SK-N-SH treated with all-trans-retinoic acid at 6 μM for 48 hours (cell line): ENCODE results near the gene LRRIQ1.

Experiments
- ISL1 ChIP-seq: fragments of 250-450 bp; sonication (Bioruptor Pico); IDR thresholded peaks from 2 replicates; pipeline ENCODE4 v2.1.2; 2022; ENCODE audit warnings: mild to moderate bottlenecking, moderate library complexity
- ZNF565 ChIP-seq: fragments of 450-650 bp; formaldehyde crosslinking; conservative IDR thresholded peaks from 2 replicates; pipeline ENCODE4 v1.5.0; 2020; ENCODE audit warnings: low read depth, mild to moderate bottlenecking, moderate library complexity
- ZNF8 ChIP-seq: fragments of 450-650 bp; formaldehyde crosslinking; IDR thresholded peaks from 2 replicates; pipeline ENCODE4 v1.5.0; 2020; ENCODE audit warnings: mild to moderate bottlenecking, moderate library complexity
- TF ChIP-seq, protein P1 (sequence below): fragments of 250-450 bp; sonication (Bioruptor Pico); IDR thresholded peaks from 2 replicates; pipeline ENCODE4 v1.5.0; 2020; ENCODE audit warnings: mild to moderate bottlenecking, moderate library complexity
- TF ChIP-seq, protein P2 (sequence below): fragments of 250-450 bp; sonication (Bioruptor Pico); IDR thresholded peaks from 2 replicates; pipeline ENCODE4 v1.5.1; 2020; ENCODE audit warnings: low read depth, mild to moderate bottlenecking, moderate library complexity

DNA sequence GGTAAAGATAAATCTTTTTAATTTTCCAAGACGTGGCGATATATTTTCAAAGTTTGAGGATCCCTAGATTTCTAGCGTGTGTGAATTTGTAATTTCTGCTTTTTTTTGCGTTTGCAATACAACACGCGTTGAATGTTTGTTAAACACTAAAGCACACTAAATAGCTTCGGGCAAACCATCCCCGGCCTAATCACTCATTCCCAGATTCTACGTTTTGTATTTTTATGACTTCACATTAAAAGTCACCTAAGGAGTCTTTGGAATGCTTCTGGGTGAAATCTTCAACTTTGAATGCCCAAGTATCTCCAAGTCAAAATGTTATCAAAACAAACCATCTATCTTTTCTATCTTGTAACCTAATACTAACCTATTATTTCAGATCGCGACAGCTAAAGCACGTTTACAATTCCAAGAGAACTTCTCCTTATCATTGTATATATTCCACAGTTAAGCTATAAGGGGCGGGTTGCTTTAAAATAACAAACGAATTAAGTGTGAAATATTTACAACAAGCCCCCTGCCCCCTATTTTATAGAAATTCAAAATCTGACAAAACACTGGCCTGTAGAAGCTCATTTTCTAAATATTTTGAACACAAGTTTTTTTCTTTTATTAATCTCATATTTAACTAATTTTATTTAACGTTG lies 245.0 kb downstream of the LRRIQ1 start:
- TF ChIP-seq ISL1 (CRISPR knock-in tag) (no peak), ZNF8 (CRISPR knock-in tag) (no peak), ZNF565 (CRISPR knock-in tag) (no peak)
- TF ChIP-seq, protein P1, sequence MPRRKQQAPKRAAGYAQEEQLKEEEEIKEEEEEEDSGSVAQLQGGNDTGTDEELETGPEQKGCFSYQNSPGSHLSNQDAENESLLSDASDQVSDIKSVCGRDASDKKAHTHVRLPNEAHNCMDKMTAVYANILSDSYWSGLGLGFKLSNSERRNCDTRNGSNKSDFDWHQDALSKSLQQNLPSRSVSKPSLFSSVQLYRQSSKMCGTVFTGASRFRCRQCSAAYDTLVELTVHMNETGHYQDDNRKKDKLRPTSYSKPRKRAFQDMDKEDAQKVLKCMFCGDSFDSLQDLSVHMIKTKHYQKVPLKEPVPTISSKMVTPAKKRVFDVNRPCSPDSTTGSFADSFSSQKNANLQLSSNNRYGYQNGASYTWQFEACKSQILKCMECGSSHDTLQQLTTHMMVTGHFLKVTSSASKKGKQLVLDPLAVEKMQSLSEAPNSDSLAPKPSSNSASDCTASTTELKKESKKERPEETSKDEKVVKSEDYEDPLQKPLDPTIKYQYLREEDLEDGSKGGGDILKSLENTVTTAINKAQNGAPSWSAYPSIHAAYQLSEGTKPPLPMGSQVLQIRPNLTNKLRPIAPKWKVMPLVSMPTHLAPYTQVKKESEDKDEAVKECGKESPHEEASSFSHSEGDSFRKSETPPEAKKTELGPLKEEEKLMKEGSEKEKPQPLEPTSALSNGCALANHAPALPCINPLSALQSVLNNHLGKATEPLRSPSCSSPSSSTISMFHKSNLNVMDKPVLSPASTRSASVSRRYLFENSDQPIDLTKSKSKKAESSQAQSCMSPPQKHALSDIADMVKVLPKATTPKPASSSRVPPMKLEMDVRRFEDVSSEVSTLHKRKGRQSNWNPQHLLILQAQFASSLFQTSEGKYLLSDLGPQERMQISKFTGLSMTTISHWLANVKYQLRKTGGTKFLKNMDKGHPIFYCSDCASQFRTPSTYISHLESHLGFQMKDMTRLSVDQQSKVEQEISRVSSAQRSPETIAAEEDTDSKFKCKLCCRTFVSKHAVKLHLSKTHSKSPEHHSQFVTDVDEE (CRISPR knock-in tag) = no peak
- TF ChIP-seq, protein P2, sequence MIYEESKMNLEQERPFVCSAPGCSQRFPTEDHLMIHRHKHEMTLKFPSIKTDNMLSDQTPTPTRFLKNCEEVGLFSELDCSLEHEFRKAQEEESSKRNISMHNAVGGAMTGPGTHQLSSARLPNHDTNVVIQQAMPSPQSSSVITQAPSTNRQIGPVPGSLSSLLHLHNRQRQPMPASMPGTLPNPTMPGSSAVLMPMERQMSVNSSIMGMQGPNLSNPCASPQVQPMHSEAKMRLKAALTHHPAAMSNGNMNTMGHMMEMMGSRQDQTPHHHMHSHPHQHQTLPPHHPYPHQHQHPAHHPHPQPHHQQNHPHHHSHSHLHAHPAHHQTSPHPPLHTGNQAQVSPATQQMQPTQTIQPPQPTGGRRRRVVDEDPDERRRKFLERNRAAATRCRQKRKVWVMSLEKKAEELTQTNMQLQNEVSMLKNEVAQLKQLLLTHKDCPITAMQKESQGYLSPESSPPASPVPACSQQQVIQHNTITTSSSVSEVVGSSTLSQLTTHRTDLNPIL (CRISPR knock-in tag) = no peak
